GM23338 (cell line): ENCODE measurements around the gene NUP88. TPM values are rescaled to one million over a fixed set of nuclear protein-coding genes. Genes with fewer than 3 reads are reported as not detected.
A peak's percentile ranks its signal among the peaks of the same experiment; 100 is the strongest.
"Not testable (repeated sequence)": the region's sequence is repeated elsewhere in the genome, so short reads cannot be mapped to it uniquely, and the experiment has no call there.

ENCODE experiments used
- ATAC-seq: fragments of 200-7000 bp; cut with Tn5 transposase; 3 replicates; pipeline ENCODE4 v1.9.1; 2020
- DNase-seq: peaks from one replicate; pipeline ENCODE4 v3.0.0-alpha.2; 2015; ENCODE audit warnings: low spot score
- H2AFZ ChIP-seq: fragments of 200-600 bp; sonication (generic); 2 replicates; pipeline ENCODE4 v1.8.0; 2016; ENCODE audit warnings: antibody characterized with exemption, mild to moderate bottlenecking, moderate library complexity
- H3F3A ChIP-seq: fragments of 200-600 bp; sonication (generic); replicated peaks from 2 replicates; pipeline ENCODE4 v1.8.0; 2017; ENCODE audit warnings: antibody characterized with exemption, mixed run types, low read depth
- H3K27ac ChIP-seq: fragments of 200-600 bp; sonication (generic); 2 replicates; pipeline ENCODE4 v1.6.1; 2016; ENCODE audit warnings: low read depth
- H3K27me3 ChIP-seq: fragments of 200-600 bp; sonication (generic); 2 replicates; pipeline ENCODE4 v1.8.0; 2016; ENCODE audit warnings: mild to moderate bottlenecking, mixed run types, moderate library complexity; ENCODE audit not compliant: insufficient read depth
- H3K36me3 ChIP-seq: fragments of 200-600 bp; sonication (generic); 2 replicates; pipeline ENCODE4 v1.8.0; 2016; ENCODE audit warnings: mild to moderate bottlenecking; ENCODE audit not compliant: insufficient read depth
- H3K4me1 ChIP-seq: fragments of 200-600 bp; sonication (generic); 2 replicates; pipeline ENCODE4 v1.8.0; 2016; ENCODE audit warnings: mild to moderate bottlenecking, moderate library complexity; ENCODE audit not compliant: insufficient read depth
- H3K4me2 ChIP-seq: fragments of 200-600 bp; sonication (generic); 2 replicates; pipeline ENCODE4 v1.7.1; 2017; ENCODE audit warnings: mixed run types
- H3K4me3 ChIP-seq: fragments of 200-600 bp; sonication (generic); 2 replicates; pipeline ENCODE4 v1.6.1; 2016; ENCODE audit warnings: mixed run types
- H3K79me2 ChIP-seq: fragments of 200-600 bp; sonication (generic); replicated peaks from 2 replicates; pipeline ENCODE4 v1.8.0; 2017; ENCODE audit warnings: mild to moderate bottlenecking; ENCODE audit not compliant: insufficient read depth
- H3K9me2 ChIP-seq: fragments of 200-600 bp; sonication (generic); 2 replicates; pipeline ENCODE4 v1.8.0; 2017; ENCODE audit not compliant: insufficient read depth
- H4K20me1 ChIP-seq: fragments of 200-600 bp; sonication (generic); replicated peaks from 2 replicates; pipeline ENCODE4 v1.8.0; 2017; ENCODE audit warnings: mild to moderate bottlenecking; ENCODE audit not compliant: insufficient read depth
- H3K27ac Mint-ChIP-seq: 2 replicates; pipeline ENCODE4 v1.8.0; 2020; ENCODE audit warnings: inconsistent platforms, mild to moderate bottlenecking, moderate library complexity, mixed read lengths
- H3K27me3 Mint-ChIP-seq: 3 replicates; pipeline ENCODE4 v1.8.0; 2022; ENCODE audit warnings: low read depth, mild to moderate bottlenecking, moderate library complexity, mixed read lengths, inconsistent platforms; ENCODE audit not compliant: insufficient read depth, poor library complexity
- H3K36me3 Mint-ChIP-seq: 3 replicates; pipeline ENCODE4 v1.8.0; 2021; ENCODE audit warnings: low read depth, mild to moderate bottlenecking, inconsistent platforms, moderate library complexity, mixed read lengths
- H3K4me1 Mint-ChIP-seq: 3 replicates; pipeline ENCODE4 v1.8.0; 2020; ENCODE audit warnings: mild to moderate bottlenecking, inconsistent platforms, mixed read lengths
- H3K4me3 Mint-ChIP-seq: 3 replicates; pipeline ENCODE4 v1.8.0; 2021; ENCODE audit warnings: moderate library complexity, mild to moderate bottlenecking, inconsistent platforms, mixed read lengths
- H3K9me3 Mint-ChIP-seq: 3 replicates; pipeline ENCODE4 v1.8.0; 2020; ENCODE audit warnings: moderate library complexity, mild to moderate bottlenecking, inconsistent platforms, mixed read lengths
- EZH2phosphoT487 ChIP-seq: fragments of 200-600 bp; sonication (generic); IDR thresholded peaks from one replicate; pipeline ENCODE4 v1.8.1; 2018; ENCODE audit warnings: antibody characterized with exemption; ENCODE audit not compliant: unreplicated experiment
- POLR2AphosphoS5 ChIP-seq: IDR thresholded peaks from 2 replicates; pipeline ENCODE4 v1.6.1; 2016; ENCODE audit warnings: antibody characterized with exemption, low read depth
- STAT1 ChIP-seq: IDR thresholded peaks from one replicate; pipeline ENCODE4 v1.6.1; 2016; ENCODE audit warnings: antibody characterized with exemption; ENCODE audit not compliant: unreplicated experiment
- polyA plus RNA-seq: library from polyadenylated mRNA; unstranded; fragments of >200 nt; fragmentation: Nextera tagmentation; extraction: Ambion mirVana; gene quantifications from 2 replicates; pipeline ENCODE4 v1.2.1, GENCODE V29; 2016
- total RNA-seq: library from RNA; depleted of rRNA; stranded (reverse); fragments of >200 nt; shearing (Covaris generic); gene quantifications from 2 replicates; pipeline ENCODE4 v1.2.3, GENCODE V29; 2014
- TF ChIP-seq, protein P1 (sequence below), 2 experiments: fragments of 200-600 bp in 1 of 2; sonication (generic) in 1 of 2; conservative IDR thresholded peaks; 2 replicates each; pipeline versions ENCODE4 v1.5.1 to v1.6.1; 2016 to 2017; ENCODE audit warnings: antibody characterized with exemption in 2 of 2, low read depth in 2 of 2, mild to moderate bottlenecking in 2 of 2, moderate library complexity in 1 of 2
- TF ChIP-seq, protein P2 (sequence below): fragments of 250-450 bp; sonication (Bioruptor Pico); IDR thresholded peaks from 2 replicates; pipeline ENCODE4 v1.5.0; 2020; ENCODE audit warnings: mild to moderate bottlenecking, moderate library complexity

Gene NUP88
- total and polyA plus RNA-seq, 2 experiments from 2014 or later = 110 to 172 TPM

DNA sequence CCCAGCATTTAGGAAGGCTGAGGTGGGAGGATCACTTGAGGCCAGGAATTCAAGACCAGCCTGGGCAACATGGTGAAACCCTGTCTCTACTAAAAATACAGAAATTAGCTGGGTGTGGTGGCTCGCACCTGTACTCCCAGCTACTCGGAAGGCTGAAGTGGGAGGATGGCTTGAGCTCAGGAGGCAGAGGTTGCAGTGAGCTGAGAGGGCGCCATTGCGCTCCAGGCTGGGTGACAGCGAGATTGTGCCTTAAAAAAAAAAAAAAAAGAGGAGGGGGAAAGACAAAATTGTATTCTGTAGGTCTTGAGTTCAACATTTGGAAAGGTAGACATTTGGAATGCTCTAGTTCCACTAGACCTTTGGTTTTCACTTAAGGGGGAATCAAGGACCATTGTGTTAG, 11.8 kb upstream of the NUP88 start:
- not testable (repeated sequence) for H3K9me3 Mint-ChIP-seq, H3K4me1 Mint-ChIP-seq, H3K79me2 ChIP-seq, H3K4me3 ChIP-seq, H3K4me1 ChIP-seq, H2AFZ ChIP-seq, H3K9me2 ChIP-seq, H3K4me2 ChIP-seq, H3K4me3 Mint-ChIP-seq, H3K27me3 ChIP-seq, H3K27me3 Mint-ChIP-seq
- Histone ChIP-seq H3K36me3 (peaks cover 78% of the 10 kb centered on the region), H4K20me1 (peaks cover 42% of the 10 kb centered on the region; the same call in 1 of the 2 replicates), H3K27ac (peak overlapping the region; percentile 78; the same call in 1 of the 2 replicates), H3F3A (peaks cover 51% of the 10 kb centered on the region)
- H3K27ac Mint-ChIP-seq = peak overlapping the region; percentile 30; the same call in 1 of the 2 replicates
- ATAC-seq = peak; percentile 77
- TF ChIP-seq, protein P1, sequence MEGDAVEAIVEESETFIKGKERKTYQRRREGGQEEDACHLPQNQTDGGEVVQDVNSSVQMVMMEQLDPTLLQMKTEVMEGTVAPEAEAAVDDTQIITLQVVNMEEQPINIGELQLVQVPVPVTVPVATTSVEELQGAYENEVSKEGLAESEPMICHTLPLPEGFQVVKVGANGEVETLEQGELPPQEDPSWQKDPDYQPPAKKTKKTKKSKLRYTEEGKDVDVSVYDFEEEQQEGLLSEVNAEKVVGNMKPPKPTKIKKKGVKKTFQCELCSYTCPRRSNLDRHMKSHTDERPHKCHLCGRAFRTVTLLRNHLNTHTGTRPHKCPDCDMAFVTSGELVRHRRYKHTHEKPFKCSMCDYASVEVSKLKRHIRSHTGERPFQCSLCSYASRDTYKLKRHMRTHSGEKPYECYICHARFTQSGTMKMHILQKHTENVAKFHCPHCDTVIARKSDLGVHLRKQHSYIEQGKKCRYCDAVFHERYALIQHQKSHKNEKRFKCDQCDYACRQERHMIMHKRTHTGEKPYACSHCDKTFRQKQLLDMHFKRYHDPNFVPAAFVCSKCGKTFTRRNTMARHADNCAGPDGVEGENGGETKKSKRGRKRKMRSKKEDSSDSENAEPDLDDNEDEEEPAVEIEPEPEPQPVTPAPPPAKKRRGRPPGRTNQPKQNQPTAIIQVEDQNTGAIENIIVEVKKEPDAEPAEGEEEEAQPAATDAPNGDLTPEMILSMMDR (conservative IDR thresholded peaks at IDR 0.05; ENCODE audit: low read depth in 2 of 2) = peak; percentile 50 to 55
- DNase-seq = peak; percentile 47
- peaks cover 93% of the 10 kb centered on the region for H3K36me3 Mint-ChIP-seq

DNA sequence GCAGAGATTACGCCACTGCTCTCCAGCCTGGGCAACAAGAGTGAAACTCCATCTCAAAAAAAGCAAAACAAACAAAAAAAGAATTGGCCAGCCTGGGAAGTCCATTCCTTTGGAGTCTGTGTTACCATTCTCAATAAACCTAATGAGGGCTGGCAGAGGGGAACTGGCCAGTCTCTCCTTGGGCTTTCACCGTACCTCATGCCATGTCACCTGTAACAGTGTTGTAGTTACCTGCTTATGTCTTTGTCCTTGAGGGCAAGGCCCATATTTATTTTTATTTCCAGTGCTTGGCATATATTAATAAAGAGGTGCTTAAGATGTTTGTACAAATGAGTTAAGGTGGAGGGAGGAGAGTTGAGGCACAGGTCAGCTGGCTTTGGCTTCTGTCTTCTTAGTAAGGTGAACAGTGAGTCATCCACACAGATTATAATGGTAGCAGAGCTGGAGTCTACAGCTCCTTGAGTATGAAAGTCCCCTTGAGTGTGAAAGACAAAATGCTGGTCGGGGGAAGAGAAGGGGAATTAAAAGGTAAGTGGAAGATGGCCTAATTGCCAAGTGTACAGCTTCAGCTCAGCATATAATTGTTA, 11.0 kb upstream of the NUP88 start:
- peaks cover 9% of the 10 kb centered on the region for H3K27me3 Mint-ChIP-seq
- H3K9me2 ChIP-seq = no peaks in the 10 kb centered on the region
- DNase-seq (no peak), ATAC-seq (no peak)
- no peak for TF ChIP-seq POLR2AphosphoS5
- TF ChIP-seq, protein P2, sequence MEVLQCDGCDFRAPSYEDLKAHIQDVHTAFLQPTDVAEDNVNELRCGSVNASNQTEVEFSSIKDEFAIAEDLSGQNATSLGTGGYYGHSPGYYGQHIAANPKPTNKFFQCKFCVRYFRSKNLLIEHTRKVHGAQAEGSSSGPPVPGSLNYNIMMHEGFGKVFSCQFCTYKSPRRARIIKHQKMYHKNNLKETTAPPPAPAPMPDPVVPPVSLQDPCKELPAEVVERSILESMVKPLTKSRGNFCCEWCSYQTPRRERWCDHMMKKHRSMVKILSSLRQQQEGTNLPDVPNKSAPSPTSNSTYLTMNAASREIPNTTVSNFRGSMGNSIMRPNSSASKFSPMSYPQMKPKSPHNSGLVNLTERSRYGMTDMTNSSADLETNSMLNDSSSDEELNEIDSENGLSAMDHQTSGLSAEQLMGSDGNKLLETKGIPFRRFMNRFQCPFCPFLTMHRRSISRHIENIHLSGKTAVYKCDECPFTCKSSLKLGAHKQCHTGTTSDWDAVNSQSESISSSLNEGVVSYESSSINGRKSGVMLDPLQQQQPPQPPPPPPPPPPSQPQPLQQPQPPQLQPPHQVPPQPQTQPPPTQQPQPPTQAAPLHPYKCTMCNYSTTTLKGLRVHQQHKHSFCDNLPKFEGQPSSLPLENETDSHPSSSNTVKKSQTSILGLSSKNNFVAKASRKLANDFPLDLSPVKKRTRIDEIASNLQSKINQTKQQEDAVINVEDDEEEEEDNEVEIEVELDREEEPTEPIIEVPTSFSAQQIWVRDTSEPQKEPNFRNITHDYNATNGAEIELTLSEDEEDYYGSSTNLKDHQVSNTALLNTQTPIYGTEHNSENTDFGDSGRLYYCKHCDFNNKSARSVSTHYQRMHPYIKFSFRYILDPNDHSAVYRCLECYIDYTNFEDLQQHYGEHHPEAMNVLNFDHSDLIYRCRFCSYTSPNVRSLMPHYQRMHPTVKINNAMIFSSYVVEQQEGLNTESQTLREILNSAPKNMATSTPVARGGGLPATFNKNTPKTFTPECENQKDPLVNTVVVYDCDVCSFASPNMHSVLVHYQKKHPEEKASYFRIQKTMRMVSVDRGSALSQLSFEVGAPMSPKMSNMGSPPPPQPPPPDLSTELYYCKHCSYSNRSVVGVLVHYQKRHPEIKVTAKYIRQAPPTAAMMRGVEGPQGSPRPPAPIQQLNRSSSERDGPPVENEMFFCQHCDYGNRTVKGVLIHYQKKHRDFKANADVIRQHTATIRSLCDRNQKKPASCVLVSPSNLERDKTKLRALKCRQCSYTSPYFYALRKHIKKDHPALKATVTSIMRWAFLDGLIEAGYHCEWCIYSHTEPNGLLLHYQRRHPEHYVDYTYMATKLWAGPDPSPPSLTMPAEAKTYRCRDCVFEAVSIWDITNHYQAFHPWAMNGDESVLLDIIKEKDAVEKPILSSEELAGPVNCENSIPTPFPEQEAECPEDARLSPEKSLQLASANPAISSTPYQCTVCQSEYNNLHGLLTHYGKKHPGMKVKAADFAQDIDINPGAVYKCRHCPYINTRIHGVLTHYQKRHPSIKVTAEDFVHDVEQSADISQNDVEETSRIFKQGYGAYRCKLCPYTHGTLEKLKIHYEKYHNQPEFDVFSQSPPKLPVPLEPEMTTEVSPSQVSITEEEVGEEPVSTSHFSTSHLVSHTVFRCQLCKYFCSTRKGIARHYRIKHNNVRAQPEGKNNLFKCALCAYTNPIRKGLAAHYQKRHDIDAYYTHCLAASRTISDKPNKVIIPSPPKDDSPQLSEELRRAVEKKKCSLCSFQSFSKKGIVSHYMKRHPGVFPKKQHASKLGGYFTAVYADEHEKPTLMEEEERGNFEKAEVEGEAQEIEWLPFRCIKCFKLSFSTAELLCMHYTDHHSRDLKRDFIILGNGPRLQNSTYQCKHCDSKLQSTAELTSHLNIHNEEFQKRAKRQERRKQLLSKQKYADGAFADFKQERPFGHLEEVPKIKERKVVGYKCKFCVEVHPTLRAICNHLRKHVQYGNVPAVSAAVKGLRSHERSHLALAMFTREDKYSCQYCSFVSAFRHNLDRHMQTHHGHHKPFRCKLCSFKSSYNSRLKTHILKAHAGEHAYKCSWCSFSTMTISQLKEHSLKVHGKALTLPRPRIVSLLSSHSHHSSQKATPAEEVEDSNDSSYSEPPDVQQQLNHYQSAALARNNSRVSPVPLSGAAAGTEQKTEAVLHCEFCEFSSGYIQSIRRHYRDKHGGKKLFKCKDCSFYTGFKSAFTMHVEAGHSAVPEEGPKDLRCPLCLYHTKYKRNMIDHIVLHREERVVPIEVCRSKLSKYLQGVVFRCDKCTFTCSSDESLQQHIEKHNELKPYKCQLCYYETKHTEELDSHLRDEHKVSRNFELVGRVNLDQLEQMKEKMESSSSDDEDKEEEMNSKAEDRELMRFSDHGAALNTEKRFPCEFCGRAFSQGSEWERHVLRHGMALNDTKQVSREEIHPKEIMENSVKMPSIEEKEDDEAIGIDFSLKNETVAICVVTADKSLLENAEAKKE (CRISPR knock-in tag) = no peak
- TF ChIP-seq EZH2phosphoT487 = no peak
- TF ChIP-seq STAT1 = no peak
- H3K79me2 ChIP-seq = peaks cover 6% of the 10 kb centered on the region
- peaks cover 95% of the 10 kb centered on the region for H3K36me3 Mint-ChIP-seq
- no peaks in the 10 kb centered on the region for H3K4me1 Mint-ChIP-seq
- no peaks in the 10 kb centered on the region for H3K4me1 ChIP-seq
- H3K27ac Mint-ChIP-seq = no peak overlapping the region
- H3K4me2 ChIP-seq = no peak overlapping the region
- no peak overlapping the region for H3K4me3 ChIP-seq
- peaks cover 51% of the 10 kb centered on the region for H3F3A ChIP-seq
- no peak overlapping the region; the same call in 2 of the 3 replicates for H3K4me3 Mint-ChIP-seq
- H3K27ac ChIP-seq = no peak overlapping the region; the same call in 1 of the 2 replicates
- peaks cover 75% of the 10 kb centered on the region for H3K36me3 ChIP-seq
- no peak overlapping the region for H2AFZ ChIP-seq
- no peaks in the 10 kb centered on the region for H3K27me3 ChIP-seq
- H4K20me1 ChIP-seq = peaks cover 38% of the 10 kb centered on the region; the same call in 1 of the 2 replicates
- H3K9me3 Mint-ChIP-seq = no peaks in the 10 kb centered on the region
